Activated effector memory CD4-positive, alpha-beta T cell treated with Interleukin-2 at 50 U/mL for 16 hours (primary cell): ENCODE results near the gene HSP90B1.

Source experiments
- DNase-seq: peaks from one replicate; pipeline ENCODE4 v3.0.0-alpha.2; 2020

The HSP90B1 gene

GRCh38 chr12:103986829-103987228 lies 56.6 kb downstream of the HSP90B1 start:
- DNase-seq = no peak

DNA sequence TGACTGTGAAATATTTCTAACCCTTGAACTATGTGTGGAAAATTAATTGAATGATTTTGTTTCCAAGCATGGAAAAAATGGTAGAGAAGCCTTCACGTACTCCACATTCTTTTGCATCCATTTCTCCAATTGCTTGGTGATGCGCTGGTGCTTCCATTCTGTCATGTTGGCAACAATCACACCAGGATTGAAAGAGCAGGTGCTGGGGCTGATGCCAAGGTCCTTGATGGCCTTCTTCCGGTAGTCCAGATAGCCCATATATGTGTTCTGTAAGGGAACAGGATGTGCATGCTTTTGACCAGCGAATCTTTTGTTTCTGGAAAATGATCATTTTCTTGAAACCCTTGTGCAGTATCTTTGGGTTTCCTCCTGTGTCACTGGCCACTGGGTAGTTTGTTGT lies 64.0 kb downstream of the HSP90B1 start:
- no peak for DNase-seq

GRCh38 chr12:103996595-103996994 lies 66.4 kb downstream of the HSP90B1 start:
- DNase-seq = no peak

DNA sequence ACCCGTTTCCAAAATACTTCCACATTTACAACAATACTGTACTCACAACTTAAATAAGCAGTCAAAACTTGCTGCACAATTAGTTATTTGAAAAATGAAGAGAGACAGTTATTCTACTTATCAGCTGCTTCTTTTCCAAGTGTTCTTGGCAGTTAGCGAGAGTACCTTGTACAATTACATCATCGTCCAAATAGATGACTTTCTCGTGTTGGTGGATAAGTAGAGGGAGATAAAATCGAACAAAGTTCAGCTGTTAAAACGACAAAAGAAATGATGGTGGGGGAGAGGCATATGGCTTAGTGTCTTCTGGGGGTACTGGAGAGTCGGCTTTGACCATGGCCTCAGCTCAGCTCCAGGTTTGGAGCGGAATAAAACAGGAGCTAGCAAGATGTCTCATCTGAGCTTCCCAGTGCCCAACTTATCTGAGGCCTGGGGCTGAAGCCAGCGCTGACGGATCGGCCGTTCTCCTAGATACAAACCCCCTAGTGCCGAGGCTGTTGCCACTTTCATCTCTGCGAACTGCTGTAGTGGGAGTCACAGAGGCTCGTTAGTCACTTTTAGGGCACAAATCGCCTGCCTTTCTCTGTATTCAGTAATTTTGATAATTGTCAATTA lies 67.2 kb downstream of the HSP90B1 start:
- DNase-seq = no peak
